Measurements from ENCODE around the gene GLIS2.

The GLIS2 gene

GRCh38 chr16:4315186-4316107, at the start of gene GLIS2:
Gene GLIS2, plus strand, starts transcription at chr16:4316067. Its CDS starts 16,214 bp downstream, at chr16:4332281.
- no peak for DNase-seq

DNA sequence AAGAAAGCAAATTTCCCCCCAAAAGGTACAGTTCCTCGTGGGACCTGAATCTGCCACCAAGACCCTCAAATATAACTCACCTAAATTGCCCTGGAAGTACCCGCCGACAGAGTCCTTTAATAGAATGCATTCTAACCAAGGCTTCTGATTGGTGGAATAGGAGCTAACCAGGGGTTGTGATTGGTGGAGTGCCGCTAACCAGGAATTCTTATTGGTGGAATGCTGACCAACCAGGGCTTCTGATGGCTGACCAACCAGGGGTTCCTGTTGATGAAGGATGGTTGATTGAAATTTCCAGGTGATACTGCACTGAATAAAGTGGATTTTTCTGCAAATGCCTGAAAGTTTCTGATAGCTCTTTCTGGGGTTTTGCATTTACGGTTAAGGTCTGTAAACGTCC, 49.5 kb upstream of the GLIS2 start:
- DNase-seq: no peak

- no peak for DNase-seq
Measured at GRCh38 chr16:4270091-4270490, 45.8 kb upstream of the GLIS2 start.

GRCh38 chr16:4270595-4270994, 45.3 kb upstream of the GLIS2 start:
- no peak for DNase-seq

DNA sequence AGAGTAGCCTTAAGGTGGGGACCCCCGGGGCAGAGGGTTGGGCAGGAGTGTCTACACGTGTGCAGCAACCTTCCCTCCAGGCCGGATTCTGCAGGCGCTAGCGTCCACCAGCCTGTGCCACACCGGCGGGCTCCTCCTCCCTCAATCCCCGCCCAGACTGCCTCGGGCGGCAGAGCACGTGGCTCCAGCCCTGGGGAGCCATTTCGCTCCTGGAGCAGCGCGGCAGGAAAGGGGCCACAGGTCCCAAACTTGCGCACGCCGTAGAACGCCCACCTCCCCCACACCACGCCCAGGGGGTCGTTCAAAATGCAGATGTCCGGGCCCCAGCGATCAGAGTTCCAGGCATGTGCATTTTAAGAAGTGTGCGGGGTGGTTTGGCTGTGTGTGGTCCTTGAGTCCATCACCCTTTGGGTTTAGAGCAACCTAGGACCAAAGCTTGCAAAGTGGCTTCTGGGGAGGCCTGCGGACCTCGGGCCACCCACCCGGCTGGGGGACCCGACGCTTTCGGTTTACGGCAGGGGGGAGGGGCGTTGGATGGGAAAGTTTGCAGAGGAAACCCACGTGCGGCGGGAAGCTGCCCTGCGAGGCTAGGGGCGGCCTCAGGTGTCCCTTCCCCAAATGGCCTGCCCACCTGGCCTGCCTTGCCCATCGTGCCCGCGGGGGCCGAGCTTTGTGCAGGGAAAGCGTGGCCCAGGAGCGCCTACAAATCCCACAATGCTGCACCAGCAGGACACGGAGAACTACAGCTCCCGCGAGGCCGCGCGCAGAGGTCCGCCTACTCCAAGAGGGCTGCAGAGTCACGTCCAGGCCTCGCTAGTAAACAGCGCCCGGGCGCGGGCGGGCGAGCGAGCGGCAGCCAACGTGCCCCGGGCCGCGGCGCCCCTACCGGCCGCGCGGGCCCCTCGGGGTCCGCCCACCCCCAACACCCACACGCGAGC, 44.4 kb upstream of the GLIS2 start:
- peak; percentile 85 for DNase-seq

GRCh38 chr16:4272114-4272956, 43.5 kb upstream of the GLIS2 start:
- no peak for DNase-seq

GRCh38 chr16:4273858-4274311, 42.0 kb upstream of the GLIS2 start:
- DNase-seq: peak; percentile 41

DNA sequence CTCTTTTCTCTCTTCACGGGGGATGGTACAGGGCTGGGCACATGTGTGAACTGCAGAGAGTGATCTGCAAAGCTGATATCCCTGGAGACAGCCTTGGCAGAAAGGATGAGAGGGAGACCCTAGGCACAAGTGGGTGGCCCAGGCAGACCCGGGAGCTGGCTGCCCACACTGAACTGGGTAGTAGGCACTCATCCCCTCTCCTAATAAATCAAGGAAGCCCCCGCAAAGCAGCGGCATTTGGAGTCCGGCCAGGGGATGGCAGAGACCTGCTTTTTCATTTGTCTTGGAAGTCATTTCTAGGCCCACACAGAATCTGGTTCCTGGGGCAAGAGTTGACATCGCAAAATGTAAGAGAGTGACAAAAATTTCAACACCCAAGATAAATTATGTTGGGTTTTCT, 40.0 kb upstream of the GLIS2 start:
- no peak for DNase-seq

DNA sequence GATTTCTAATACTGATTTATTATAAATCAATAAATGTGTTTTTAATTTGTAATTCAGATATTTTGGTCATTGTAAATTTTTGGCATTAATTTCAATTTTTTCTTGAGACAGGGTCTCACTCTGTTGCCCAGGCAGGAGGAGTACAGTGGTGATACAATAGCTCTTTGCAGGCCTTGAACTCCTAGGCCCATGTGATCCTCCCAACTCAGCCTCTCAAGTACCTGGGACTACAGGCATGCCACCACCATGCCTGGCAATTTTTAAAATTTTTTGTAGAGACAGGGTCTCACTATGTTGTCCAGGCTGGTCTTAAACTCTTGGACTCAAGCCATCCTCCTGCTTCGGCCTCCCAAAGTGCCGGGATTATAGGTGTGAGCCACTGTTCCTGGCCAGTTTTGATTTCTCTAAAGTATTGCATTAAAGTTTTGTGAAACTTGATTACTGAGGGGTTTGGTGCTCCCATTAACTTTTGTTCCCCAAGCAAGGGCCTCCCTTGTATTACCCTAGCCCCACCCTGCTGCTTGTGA, 37.8 kb upstream of the GLIS2 start:
- no peak for DNase-seq

DNA sequence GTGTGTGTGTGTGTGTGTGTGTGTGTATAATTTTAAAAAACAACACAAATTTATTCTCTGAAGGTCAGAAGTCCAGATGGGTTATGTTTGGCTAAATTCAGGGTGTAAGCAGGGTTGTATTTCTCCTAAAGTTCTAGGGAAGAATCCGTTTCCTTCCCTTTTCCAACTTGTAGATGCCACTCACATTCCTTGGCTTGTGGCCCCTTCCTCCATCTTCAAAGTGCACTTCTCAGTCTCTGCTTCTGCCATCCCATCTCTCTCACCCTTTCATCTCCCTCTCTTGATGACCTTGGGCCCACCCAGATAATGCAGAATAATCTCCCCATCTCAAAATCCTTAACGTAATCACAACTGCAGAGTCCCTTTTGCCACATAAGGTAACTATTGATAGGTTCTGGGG, 35.2 kb upstream of the GLIS2 start:
- DNase-seq: no peak

DNA sequence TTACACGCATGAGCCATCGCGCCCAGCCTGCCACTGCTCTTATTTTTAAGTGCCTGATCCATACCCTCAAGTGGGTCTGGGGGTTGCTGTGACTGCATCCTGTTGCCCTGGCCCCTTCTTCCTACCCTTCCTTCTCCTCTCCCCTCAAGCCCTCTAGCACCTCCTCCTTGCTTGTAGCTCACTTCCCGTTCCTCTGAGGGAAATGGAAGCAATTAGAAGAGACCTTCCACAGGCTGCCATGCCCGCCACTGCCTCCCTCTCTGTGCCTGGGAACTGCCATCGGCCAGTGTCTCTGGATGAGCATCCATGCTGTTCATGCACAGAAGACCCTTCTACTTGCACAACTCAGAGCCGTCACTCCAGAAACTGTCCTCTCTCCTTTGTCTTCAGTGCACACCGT, 32.4 kb upstream of the GLIS2 start:
- DNase-seq: no peak

- DNase-seq: no peak
Measured at GRCh38 chr16:4283939-4284338, 31.9 kb upstream of the GLIS2 start.

GRCh38 chr16:4285167-4285566, 30.7 kb upstream of the GLIS2 start:
- no peak for DNase-seq

- DNase-seq: peak; percentile 20
Measured at GRCh38 chr16:4288148-4288921, 27.5 kb upstream of the GLIS2 start.

DNA sequence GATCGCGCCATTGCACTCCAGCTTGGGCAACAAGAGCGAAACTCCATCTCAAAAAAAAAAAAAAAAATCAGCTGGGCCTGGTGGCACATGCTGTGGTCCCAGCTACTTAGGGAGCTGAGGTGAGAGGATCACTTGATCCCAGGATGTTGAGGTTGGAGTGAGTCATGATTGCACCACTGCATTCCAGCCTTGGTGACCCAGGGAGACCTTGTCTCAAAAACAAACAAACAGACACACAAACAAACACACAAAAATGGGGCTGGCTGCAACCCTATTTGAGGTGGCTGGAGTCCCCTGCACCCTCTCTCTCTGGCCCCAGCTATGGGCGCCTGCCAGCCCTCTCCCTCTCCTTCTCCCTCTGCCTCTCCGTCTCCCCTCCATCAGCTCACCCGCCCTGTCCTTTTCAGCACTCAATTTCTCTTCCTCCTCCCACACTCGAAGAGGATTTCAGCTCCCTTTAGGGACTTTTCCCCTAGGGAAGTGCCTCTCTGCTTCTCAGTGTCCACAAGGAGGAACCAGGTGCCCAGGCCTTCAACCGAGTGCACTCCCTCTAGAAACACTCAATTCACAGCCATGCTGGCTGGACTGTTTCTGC, 25.5 kb upstream of the GLIS2 start:
- no peak for DNase-seq

- no peak for DNase-seq
Measured at GRCh38 chr16:4291699-4292098, 24.2 kb upstream of the GLIS2 start.

DNA sequence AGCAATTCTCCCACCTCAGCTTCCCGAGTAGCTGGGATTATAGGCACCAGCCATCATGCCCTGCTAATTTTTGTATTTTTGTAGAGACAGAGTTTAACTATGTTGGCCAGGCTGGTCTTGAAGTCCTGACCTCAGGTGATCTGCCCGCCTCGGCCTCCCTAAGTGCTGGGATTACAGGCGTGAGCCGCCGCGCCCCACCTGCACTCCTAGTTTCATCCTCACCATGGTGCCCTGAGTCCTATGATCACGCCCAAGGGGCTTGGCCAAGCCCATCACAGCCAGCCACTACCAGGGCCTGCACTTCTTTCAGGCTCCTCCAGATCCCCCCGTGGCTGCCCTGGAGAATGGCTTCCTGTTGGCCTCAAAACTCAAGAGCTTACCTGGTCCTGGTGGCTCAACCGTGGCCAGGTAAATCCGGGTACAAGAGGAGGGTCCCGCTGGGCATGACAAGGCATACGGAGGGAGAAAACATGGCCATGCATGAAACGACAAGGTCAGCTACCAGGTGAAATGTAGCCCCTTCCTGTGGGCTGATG, 22.6 kb upstream of the GLIS2 start:
- DNase-seq: no peak

GRCh38 chr16:4293822-4294457, 21.9 kb upstream of the GLIS2 start:
- DNase-seq: no peak

GRCh38 chr16:4295581-4295980, 20.3 kb upstream of the GLIS2 start:
- DNase-seq: no peak

DNA sequence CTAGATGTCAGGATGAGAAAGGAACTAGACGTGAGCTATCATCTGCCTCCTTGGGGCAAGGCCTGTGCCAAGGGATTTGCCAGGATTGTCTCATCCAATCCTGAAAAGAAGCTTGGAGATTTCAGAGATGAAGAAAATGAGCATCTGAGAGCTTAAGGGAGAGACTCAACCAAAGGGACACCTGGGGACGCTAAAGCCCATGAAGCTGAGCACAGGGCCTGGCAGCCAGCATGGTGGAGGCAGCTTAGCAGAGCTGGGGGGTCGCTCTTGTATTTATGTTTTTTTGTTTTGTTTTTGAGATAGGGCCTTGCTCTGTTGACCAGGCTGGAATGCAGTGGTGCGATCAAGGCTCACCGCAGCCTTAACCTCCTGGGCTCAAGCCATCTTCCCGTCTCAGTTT, 18.4 kb upstream of the GLIS2 start:
- no peak for DNase-seq
